Right lobe of liver (tissue), 6 donors: ENCODE data around the gene GRIP1. TPM values are rescaled to one million over a fixed set of nuclear protein-coding genes. Genes with fewer than 3 reads are reported as not detected.

Source experiments
- ATAC-seq, 4 donors: fragments of 200-7000 bp; cut with Tn5 transposase; one replicate each; pipeline ENCODE4 v1.9.1; 2020; ENCODE audit warnings: mild to moderate bottlenecking in 4 of 4, moderate library complexity in 4 of 4
- DNase-seq, 3 donors: peaks; one replicate each; pipeline ENCODE4 v3.0.0-alpha.2; 2020
- H3K27ac ChIP-seq, 3 donors: fragments of 200-600 bp; one replicate each; pipeline ENCODE4 v1.8.0; 2022
- H3K27me3 ChIP-seq, 2 donors: fragments of 200-600 bp; one replicate each; pipeline ENCODE4 v1.8.0; 2022
- H3K36me3 ChIP-seq, 4 donors: fragments of 200-600 bp; sonication (generic) in 1 of 4; one replicate each; pipeline versions ENCODE4 v1.5.1 to v1.8.0; 2017 to 2022; ENCODE audit warnings: control low read depth in 1 of 4
- H3K4me1 ChIP-seq, 4 donors: fragments of 200-600 bp; sonication (generic) in 1 of 4; one replicate each; pipeline versions ENCODE4 v1.5.1 to v1.8.0; 2017 to 2022; ENCODE audit warnings: control low read depth in 1 of 4
- H3K4me3 ChIP-seq, 3 donors: fragments of 200-600 bp; one replicate each; pipeline ENCODE4 v1.8.0; 2022
- H3K9me3 ChIP-seq, 4 donors: fragments of 200-600 bp; sonication (generic) in 1 of 4; one replicate each; pipeline versions ENCODE4 v1.5.1 to v1.8.0; 2017 to 2022; ENCODE audit warnings: control low read depth in 1 of 4
- POLR2A ChIP-seq: fragments of 450-650 bp; IDR thresholded peaks from one replicate; pipeline ENCODE4 v1.6.1; 2017; ENCODE audit warnings: antibody characterized with exemption, mild to moderate bottlenecking
- WGBS: methylation state at CpG from one replicate; pipeline ENCODE4 v1.1.6; 2018; ENCODE audit warnings: low coverage, low lambda C conversion rate; ENCODE audit not compliant: insufficient coverage; ENCODE audit errors: missing lambda C conversion rate; 5-methylcytosine and 5-hydroxymethylcytosine counted together
- intact Hi-C, 2 donors: fragments of 100-400 bp; cut with DNase I; formaldehyde crosslinking; loops; one replicate each; pipeline versions ENCODE4 v1.11.2 to v1.14.1; 2022
- total RNA-seq, 6 experiments: library from RNA; depleted of rRNA in 2 of 6; stranded (reverse); fragments of >200 nt in 2 of 6; fragmentation: NEBNext Ultra II Directional in 3 of 6; extraction: Animal tissue kit (Norgen Biotek cat#: 25700) in 3 of 6; gene quantifications; one replicate each; pipeline versions ENCODE4 v1.1.0 to v1.2.4, GENCODE V29; 2016 to 2023
- TF ChIP-seq, protein P1 (sequence below), 4 donors: fragments of 200-600 bp in 3 of 4; fragments of 450-650 bp in 1 of 4; IDR thresholded peaks; one replicate each; pipeline versions ENCODE4 v1.5.1 to v1.8.0; 2016 to 2022; ENCODE audit warnings: antibody characterized with exemption in 4 of 4, mild to moderate bottlenecking in 2 of 4
- donor health status: DM: no; HTN: yes; CAD: no.
- donor health status: DM: no; HTN: no; CAD: no.
- donor health status: DM: no; HTN: no; CAD: no.
- donor health status: DM: no; HTN: yes; CAD: no.
- donor health status: DM: no; HTN: yes; CAD: no.

GRIP1 gene
- total RNA-seq, 6 experiments from 2014 or later = 0.22 to 0.78 (median 0.26) TPM; not detected in 3

GRCh38 chr12:66393890-66394289 is 285.0 kb downstream of the GRIP1 start:
- ATAC-seq = no peak
- no peaks in the 10 kb centered on the region for H3K36me3 ChIP-seq
- TF ChIP-seq POLR2A = no peak
- TF ChIP-seq, protein P1, sequence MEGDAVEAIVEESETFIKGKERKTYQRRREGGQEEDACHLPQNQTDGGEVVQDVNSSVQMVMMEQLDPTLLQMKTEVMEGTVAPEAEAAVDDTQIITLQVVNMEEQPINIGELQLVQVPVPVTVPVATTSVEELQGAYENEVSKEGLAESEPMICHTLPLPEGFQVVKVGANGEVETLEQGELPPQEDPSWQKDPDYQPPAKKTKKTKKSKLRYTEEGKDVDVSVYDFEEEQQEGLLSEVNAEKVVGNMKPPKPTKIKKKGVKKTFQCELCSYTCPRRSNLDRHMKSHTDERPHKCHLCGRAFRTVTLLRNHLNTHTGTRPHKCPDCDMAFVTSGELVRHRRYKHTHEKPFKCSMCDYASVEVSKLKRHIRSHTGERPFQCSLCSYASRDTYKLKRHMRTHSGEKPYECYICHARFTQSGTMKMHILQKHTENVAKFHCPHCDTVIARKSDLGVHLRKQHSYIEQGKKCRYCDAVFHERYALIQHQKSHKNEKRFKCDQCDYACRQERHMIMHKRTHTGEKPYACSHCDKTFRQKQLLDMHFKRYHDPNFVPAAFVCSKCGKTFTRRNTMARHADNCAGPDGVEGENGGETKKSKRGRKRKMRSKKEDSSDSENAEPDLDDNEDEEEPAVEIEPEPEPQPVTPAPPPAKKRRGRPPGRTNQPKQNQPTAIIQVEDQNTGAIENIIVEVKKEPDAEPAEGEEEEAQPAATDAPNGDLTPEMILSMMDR (IDR thresholded peaks at IDR 0.05) = no peak
- DNase-seq = no peak
- intact Hi-C loops = no loop called here
- H3K27ac ChIP-seq = no peak overlapping the region
- H3K9me3 ChIP-seq = no peaks in the 10 kb centered on the region
- H3K4me3 ChIP-seq = no peak overlapping the region
- no peaks in the 10 kb centered on the region for H3K4me1 ChIP-seq
- WGBS = 27% methylated on average over 5 of the region's 5 CpGs
- H3K27me3 ChIP-seq = no peaks in the 10 kb centered on the region

GRCh38 chr12:66392266-66392915 is 286.5 kb downstream of the GRIP1 start:
- peak in 2 of 4 donors; percentile 36 for ATAC-seq
- H3K27ac ChIP-seq = no peak overlapping the region
- no peak overlapping the region for H3K4me3 ChIP-seq
- 56% methylated on average over 6 of the region's 6 CpGs for WGBS
- H3K36me3 ChIP-seq = no peaks in the 10 kb centered on the region
- no peaks in the 10 kb centered on the region for H3K27me3 ChIP-seq
- TF ChIP-seq POLR2A = no peak
- TF ChIP-seq, protein P1 (IDR thresholded peaks at IDR 0.05) = no peak
- H3K9me3 ChIP-seq = no peaks in the 10 kb centered on the region
- intact Hi-C loops = no loop called here
- DNase-seq = no peak
- no peaks in the 10 kb centered on the region for H3K4me1 ChIP-seq

DNA sequence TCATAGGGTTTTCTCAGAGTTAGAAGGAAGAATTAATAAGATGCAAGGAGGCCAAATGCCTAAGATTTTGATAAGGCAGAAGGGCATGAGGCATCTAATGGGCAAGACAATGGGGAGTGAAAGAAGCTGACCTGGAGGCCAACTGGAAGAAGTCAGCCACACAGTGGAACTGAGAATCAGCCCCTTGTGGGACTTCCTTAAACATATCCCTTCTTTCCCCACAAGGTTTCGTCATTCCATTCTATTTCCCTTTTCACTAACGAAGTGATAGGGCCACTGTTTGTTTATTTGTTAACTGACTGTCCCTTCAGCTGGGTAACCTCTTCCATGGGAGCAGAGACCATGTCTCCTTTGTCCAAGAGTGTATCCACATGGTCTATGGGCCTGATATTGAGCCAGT is 290.4 kb downstream of the GRIP1 start:
- WGBS = 35% methylated on average over 2 of the region's 2 CpGs
- DNase-seq (no peak), ATAC-seq (peak; percentile 47 to 64 (median 54))
- TF ChIP-seq, protein P1 (IDR thresholded peaks at IDR 0.05) = no peak
- Histone ChIP-seq H3K27ac (no peak overlapping the region), H3K9me3 (no peaks in the 10 kb centered on the region), H3K36me3 (no peaks in the 10 kb centered on the region), H3K4me3 (no peak overlapping the region), H3K4me1 (no peaks in the 10 kb centered on the region), H3K27me3 (no peaks in the 10 kb centered on the region)
- intact Hi-C loops = no loop called here

DNA sequence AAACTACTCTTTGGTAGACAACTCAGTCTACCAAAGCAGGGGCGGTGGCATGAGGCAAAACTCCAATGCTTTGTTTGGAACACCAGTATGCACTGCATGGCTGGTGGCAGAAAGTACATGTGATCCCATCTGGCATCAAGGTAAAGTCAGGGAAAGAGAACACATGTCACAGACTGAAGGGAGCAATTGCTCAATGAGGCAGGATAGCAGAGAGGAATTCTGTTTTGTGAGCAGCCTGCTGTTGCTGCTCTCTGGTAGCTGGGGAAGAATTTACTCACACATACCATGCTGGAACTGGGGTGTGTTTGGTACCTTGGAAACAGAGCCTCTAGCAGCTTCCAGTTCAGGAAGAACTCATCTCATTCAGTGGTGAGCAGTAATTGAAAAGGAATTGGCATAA is 291.8 kb downstream of the GRIP1 start:
- 44% methylated on average over 1 of the region's 1 CpG for WGBS
- no peak overlapping the region for H3K27ac ChIP-seq
- DNase-seq = no peak
- H3K4me3 ChIP-seq = no peak overlapping the region
- TF ChIP-seq, protein P1 (IDR thresholded peaks at IDR 0.05) = no peak
- no peak for TF ChIP-seq POLR2A
- no peaks in the 10 kb centered on the region for H3K36me3 ChIP-seq
- ATAC-seq = no peak
- H3K27me3 ChIP-seq = no peaks in the 10 kb centered on the region
- H3K4me1 ChIP-seq = no peaks in the 10 kb centered on the region
- intact Hi-C loops = no loop called here
- H3K9me3 ChIP-seq = no peaks in the 10 kb centered on the region
